ENCODE data around the gene DOCK3.

The DOCK3 gene

DNA sequence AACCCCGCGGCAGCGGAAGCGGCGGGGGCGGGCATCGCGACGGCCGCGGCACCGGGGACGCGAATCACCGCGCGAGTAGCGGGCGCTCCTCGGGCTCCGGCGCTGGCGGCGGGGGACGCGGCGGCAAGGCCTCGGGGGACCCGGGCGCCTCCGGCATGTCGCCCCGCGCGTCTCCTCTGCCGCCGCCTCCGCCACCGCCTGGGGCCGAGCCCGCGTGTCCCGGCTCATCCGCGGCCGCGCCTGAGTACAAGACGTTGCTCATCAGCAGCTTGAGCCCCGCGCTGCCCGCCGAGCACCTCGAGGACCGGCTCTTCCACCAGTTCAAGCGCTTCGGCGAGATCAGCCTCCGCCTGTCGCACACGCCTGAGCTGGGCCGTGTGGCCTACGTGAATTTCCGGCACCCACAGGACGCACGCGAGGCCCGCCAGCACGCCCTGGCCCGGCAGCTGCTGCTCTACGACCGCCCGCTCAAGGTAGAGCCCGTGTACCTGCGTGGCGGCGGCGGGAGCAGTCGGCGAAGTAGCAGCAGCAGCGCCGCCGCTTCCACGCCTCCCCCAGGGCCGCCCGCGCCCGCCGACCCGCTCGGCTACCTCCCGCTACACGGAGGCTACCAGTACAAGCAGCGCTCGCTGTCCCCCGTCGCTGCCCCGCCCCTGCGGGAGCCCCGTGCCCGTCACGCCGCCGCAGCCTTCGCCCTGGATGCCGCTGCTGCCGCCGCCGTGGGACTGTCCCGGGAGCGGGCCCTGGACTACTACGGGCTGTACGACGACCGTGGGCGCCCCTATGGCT lies 717.0 kb downstream of the DOCK3 start:
- DNase-seq, result peak; percentile 48

GRCh38 chr3:51392355-51393133 lies 717.8 kb downstream of the DOCK3 start:
- no peak for DNase-seq

GRCh38 chr3:51393134-51393495 lies 718.4 kb downstream of the DOCK3 start:
- DNase-seq, result no peak

DNA sequence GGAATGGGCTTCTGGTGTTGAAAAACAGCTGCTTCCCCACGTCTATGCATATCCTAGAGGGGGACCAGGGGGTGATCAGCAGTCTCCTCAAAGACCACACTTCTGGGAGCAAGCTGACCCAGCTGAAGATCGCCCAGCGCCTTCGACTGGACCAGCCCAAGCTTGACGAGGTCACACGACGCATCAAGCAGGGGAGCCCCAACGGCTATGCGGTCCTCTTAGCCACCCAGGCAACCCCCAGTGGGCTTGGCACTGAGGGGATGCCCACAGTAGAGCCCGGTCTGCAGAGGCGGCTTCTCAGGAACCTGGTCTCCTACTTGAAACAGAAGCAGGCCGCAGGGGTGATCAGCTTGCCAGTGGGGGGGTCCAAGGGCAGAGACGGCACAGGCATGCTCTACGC lies 718.8 kb downstream of the DOCK3 start:
- DNase-seq, result no peak

DNA sequence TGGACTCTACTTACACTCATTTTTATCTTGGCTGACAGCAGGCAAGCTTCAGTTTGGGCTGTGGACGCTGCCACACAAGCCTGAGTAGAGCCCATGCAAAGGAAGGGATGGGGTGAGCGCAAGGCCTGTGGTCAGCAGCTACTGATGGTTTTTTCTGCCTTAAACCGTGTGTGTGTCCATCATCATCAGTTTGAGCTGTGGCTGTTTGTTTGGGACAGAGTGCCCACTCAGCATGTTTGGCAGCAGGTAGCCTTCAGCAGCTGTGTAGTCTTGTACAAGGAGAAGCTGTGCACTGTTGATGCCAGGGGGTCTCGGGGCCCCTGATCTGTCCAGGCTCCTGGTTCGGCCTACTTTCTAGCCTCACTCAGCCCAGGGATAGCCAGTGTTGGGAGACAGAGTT lies 719.8 kb downstream of the DOCK3 start:
- no peak for DNase-seq

GRCh38 chr3:51395493-51396213 lies 720.9 kb downstream of the DOCK3 start:
- no peak for DNase-seq

DNA sequence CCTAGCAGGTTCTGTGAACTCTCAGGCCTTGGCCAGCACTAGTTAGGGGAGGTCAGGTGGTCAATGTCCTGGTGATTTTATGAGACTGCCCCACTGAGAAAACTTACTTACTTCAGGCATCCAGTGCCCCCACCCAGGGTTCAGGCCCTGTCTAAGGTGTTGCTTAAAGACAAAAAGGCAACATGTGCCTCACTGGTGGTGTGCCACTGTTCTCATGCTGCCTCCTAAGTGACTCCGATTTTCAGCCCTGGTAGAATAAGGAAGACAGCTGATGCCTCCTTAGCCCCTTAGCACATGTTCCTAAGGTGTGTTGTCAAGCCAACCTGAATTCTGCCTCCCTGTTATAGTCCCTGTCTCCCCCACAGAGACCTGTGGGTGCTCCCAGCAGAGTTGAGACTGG lies 721.7 kb downstream of the DOCK3 start:
- peak; percentile 26 for DNase-seq

GRCh38 chr3:51397392-51397791 lies 722.7 kb downstream of the DOCK3 start:
- DNase-seq, result peak; percentile 20

- DNase-seq, result peak; percentile 18
These were observed 724.0 kb downstream of the DOCK3 start for GRCh38 chr3:51398595-51399310.

DNA sequence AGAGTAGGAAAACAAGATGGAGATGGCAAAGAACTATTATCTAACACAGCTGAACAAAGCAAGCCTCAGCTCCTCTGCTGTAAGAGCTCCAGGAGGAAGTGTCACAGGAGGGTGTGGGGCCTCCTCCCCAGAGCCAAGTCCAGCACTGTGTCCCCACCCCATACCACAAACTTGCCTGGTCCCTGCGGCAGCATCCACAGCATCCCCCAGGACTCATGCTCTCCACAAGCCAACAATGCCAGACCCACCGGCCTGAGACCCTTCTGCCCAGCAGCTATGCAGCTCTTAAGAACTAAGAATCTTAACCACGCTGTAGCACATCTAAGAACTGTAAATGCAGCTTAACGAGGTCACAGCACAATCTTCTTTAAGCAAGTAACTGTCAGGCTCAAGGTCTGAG lies 725.4 kb downstream of the DOCK3 start:
- DNase-seq, result peak; percentile 16

- DNase-seq, result no peak
These were observed 727.0 kb downstream of the DOCK3 start for GRCh38 chr3:51401735-51402134.

- DNase-seq, result no peak
These were observed 728.9 kb downstream of the DOCK3 start for GRCh38 chr3:51403675-51404074.

DNA sequence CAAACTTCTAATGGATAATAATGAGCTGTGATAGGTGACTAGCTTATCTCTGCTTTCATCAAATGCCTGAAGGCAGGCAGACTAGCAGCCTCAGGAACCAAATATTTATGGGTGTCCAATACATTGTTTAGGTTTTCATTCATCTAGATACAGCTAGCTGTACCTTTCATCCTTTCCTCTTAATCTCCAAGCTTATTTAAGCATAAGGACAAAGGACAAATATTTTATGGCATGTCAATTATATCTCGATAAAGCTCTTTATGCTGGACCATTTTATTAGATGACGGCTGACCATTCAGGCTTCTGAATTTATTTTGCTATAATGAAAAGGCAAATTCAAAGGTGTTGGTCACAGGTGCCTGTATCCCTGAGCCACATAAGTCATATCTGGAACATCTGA lies 733.3 kb downstream of the DOCK3 start:
- no peak for DNase-seq

DNA sequence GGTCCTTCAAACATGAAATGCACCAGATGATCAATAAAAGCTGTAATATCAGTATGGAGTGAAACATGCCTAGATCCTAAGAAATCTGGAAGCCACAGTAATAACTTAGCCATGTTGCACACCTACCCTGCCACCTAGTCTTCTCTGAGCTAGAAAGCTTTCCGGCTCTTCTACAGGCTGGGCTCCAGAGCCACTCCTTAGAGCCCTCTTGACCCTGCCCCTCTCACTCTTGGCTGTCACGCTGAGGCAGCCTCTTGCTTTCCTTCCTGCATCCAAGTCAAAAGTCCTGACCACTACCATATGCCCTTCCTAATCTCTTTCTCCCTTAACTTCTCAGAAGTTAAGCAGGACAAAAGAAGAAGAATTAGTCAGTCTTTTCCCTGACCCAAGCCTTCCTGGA lies 734.1 kb downstream of the DOCK3 start:
- no peak for DNase-seq

DNA sequence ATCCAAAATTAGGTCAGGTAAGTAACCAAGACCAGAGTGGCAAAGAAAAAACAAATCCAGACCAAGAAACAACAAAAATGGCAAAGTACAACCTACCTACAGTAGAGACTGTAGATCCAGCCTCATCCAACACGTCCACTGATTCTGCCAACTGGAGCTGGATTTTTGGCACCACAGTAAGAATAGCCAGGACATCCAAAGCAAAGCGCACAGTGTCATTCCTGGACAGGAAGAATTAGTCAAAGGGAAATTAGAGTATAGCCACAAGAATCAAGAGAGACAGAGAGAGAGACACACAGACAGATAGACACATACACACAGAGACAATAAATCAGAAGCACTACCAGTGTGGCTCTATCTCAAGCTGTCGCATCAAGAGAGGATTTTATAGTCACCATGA lies 747.5 kb downstream of the DOCK3 start:
- no peak for DNase-seq

- no peak for DNase-seq
These were observed 752.2 kb downstream of the DOCK3 start for GRCh38 chr3:51426921-51427320.

DNA sequence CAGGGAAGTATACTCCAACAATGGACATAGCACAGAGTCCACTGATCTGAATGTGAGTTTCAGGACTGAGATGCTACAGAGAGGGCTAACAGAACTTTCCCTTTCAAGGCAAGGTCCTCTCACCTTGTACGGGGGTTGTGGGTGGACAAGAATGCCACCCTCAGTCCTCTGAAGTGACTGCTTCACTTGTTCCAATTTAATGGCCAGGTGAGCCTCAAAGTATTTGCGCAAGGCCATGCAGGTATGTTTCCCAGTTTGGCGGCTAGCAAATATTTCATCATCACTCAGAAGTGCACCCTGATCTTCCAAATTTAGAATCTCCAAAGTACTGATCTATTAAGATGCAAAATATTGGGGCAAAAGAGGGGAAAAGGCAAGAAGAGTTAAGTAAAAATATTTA lies 754.4 kb downstream of the DOCK3 start:
- no peak for DNase-seq

Data from stimulated activated CD8-positive, alpha-beta memory T cell treated with anti-CD3 and anti-CD28 coated beads, Interleukin-4, amount 100 ng/mL, for 48 hours (primary cell).